Measurements from ENCODE around the gene FNDC10.

Gene FNDC10

DNA sequence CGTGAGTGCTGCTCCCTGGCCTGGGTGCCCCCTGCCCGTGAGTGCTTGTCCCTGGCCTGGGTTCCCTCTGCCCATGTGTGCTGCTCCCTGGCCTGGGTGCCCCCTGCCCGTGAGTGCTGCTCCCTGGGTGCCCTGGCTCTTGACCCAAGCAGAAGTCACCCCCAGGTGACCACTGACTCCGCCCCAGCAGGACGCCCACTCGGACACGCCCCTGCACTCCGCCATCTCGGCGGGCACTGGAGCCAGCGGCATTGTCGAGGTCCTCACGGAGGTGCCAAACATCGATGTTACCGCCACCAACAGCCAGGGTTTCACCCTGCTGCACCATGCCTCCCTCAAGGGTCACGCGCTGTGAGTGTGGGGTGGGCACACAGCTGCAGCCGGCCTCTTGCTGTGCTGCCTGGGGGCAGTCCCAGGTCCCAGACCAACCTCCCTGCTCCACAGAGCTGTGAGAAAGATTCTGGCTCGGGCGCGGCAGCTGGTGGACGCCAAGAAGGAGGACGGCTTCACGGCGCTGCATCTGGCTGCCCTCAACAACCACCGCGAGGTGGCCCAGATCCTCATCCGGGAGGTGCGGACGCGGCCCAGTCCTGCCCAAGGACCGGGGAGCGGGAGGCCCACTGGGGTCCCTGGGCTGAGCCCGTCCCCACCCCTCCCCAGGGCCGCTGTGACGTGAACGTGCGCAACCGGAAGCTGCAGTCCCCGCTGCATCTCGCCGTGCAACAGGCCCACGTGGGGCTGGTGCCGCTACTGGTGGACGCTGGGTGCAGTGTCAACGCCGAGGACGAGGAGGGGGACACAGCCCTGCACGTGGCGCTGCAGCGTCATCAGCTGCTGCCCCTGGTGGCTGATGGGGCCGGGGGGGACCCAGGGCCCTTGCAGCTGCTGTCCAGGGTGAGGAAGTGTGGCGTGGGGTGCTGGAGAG, 28.2 kb upstream of the FNDC10 start:
- FAIRE-seq, result no peak

- no peak for FAIRE-seq
These were observed 27.4 kb upstream of the FNDC10 start for GRCh38 chr1:1627261-1627828.

GRCh38 chr1:1626207-1627141, 26.5 kb upstream of the FNDC10 start:
- FAIRE-seq, result no peak

- no peak for FAIRE-seq
These were observed 25.9 kb upstream of the FNDC10 start for GRCh38 chr1:1625824-1626206.

DNA sequence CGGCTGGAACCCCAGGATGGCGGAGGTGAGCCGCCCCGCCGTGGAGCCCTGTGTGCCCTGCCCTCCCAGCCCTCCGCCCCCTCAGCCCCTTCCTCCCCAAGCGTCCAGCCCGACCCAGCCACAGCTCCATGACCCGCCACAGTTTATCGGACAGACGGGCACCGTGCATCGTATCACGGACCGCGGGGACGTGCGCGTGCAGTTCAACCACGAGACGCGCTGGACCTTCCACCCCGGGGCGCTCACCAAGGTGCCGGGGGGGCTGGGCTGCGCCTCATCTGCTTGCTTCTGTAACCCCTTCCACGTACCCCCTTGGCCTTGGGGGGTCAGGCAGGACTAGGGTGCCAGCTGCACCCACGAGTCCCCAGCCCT, 25.5 kb upstream of the FNDC10 start:
- no peak for FAIRE-seq

GRCh38 chr1:1624443-1625403, 24.8 kb upstream of the FNDC10 start:
- no peak for FAIRE-seq

DNA sequence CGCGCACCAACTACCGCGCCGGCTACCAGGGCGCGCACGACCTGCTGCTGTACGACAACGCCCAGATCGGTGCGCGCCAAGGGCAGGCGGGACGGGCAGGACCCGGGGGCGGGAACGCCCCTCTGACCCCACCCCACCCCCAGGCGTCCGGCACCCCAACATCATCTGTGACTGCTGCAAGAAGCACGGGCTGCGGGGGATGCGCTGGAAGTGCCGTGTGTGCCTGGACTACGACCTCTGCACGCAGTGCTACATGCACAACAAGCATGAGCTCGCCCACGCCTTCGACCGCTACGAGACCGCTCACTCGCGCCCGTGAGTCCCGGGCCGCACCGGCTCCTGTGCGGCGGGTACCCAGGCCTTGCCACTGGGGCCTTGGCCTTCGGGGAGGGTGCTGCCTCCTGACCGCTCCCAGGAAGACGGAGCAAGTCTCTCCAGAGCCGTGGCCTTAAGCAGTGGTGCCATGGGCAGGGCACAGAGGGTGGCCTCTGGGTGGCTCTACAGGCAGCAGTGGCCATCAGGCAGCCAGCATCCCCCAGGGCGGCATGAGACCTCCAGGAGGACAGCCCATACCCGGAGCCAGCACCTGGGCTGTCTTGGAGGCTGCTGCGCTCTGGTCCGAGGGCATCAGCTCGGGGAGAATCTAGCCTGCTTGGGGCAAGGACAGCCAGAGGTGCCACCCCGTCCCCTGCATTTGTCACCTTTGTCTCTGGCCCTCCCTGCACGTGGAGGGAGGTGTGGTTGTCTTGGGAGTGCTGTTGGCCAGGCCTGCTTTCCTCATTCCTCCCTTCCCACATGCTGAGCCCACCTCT, 23.9 kb upstream of the FNDC10 start:
- no peak for FAIRE-seq

DNA sequence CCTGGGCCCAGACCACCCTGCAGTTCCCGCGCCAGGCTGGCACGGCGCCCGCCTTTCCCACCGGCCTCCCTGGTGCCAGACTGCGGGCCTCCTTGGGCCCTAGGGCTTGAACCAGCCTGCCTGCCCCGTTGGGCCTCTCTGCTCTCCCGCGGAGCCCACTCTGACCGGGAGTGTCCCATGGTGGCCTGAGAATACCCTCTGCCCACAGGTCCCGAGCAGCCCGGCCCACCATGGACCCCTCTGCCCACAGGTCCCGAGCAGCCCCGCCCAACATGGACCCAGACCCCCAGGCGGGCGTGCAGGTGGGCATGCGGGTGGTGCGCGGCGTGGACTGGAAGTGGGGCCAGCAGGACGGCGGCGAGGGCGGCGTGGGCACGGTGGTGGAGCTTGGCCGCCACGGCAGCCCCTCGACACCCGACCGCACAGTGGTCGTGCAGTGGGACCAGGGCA, 23.3 kb upstream of the FNDC10 start:
- no peak for FAIRE-seq

GRCh38 chr1:1622788-1623094, 22.8 kb upstream of the FNDC10 start:
- FAIRE-seq, result no peak

GRCh38 chr1:1622010-1622787, 22.3 kb upstream of the FNDC10 start:
- no peak for FAIRE-seq

DNA sequence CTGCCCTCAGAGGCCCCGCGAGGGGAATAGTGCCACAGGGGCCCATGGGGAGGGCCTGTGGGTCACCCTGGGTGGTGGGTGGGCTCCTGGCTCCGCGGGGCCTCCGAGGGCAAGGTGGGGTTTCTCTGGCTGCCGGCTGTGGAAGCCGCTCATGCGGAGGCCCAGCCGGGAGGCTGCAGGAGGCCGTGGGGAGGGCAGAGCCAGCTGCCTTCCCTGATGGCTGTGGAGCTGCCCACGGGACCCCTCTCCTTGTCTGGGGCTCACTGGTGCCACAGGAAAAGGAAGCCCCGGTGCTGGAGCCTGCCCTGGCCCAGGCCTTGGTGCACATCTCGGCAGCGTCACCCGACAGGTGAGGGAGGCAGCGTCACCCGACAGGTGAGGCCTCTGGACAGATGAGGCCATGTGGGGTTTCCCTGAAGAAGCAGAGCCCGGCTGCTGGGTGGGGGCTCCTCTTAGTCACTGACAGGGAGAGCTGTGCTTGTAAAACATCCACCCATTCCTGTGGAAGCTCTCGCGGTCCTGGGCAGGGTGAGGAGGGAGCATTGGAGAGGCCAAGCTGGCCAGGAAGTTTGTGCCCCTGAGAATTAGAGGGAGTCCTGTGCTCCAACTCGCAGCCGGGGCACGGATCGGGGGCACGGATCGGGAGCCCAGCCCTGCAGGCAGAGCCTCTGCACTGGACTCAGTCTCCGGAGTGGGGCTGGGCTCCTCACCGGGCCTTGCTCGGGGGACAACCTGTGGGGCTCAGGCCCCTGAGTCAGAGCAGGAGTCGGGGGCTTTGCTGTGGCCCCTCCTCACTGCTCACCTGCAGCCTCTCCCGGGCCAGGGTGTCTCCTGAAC, 21.5 kb upstream of the FNDC10 start:
- no peak for FAIRE-seq

DNA sequence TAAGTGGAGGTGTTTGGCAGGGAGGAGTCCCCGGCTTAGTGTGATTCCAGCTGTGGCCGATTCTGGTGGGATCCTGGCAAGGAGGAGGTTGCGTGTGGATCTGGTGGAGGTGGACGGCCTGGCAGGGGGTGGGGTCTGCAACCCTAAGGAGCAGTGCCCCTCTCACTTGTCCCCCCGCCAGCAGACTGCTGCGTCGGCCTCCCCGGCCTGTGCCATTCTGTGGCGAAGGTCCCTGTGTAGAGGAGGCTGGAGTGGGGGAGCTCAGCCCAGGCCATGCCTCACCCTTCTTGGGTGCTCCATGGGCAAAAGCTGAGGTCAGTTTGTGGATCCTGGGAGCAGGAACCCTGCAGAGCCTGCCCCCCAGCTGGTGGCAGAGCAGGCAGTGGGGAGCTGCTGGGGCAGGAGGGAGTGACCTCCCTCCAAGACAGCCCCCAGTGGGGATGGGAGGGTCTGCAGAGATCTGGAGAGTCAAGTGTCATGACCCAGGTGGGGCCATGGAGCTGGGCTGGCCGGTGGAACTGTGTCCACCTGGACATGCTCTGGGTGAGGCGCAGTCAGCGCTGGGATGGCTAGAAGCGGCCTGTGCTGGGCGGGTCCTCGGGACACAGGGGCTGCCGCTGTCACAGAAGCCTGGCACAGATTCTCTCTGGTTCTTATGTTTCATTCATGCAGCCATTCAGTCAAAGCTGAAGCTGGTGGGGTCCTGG, 20.7 kb upstream of the FNDC10 start:
- no peak for FAIRE-seq

- no peak for FAIRE-seq
These were observed 20.0 kb upstream of the FNDC10 start for GRCh38 chr1:1619917-1620361.

DNA sequence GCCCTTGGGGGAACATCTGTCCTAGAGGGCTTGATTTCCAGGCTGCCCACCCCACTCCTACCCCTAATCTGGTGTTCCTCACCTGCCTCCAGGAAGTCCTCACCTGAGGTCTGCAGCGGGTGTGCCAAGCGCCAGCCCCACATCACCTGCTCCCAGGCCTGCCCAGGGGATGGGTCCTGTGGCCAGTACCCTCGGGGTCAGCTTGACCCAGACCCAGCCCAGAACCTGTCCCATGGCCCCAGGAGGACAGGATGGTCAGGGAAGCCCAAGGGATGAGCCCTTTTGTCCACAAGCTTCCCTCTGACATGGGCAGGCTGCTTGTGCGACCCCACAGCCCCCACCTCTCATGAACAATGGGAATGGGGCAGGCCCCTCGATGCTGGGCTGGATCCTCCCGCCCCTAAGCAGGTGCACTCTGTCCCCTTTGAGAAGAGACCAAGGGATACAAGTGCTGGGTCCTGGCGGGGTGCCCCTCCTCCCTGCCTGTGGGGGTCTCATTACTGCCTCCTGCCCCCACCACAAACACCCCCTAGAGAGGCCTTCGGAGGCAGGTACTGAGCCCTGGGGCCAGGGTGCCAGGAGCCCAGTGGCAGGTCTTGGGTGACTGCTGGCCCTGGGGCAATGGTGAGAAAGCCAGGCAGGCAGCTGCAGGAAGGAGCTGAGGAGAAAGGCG, 18.6 kb upstream of the FNDC10 start:
- no peak for FAIRE-seq

- FAIRE-seq, result no peak
These were observed 18.0 kb upstream of the FNDC10 start for GRCh38 chr1:1617925-1618324.

- no peak for FAIRE-seq
These were observed 17.6 kb upstream of the FNDC10 start for GRCh38 chr1:1617516-1617915.

DNA sequence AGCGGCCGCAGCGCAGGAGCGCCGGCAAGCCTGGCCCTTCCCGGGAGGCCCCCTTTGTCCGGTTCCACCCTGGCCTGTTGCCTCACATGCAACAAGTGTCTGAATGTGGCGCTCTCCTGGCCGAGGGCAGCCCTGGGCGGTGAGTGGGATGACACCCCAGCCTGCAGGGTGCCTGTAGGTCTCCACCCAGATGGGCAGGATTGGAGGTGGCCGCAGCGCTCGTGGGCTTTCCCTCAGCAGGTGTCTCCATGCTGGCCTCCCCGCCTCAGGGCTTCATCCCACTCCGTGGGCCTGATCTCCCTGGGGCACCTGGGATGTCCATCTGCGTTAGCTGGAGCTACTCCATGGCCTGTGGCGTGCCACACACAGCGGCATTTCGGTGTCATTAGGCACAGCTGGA, 16.9 kb upstream of the FNDC10 start:
- no peak for FAIRE-seq

GRCh38 chr1:1616045-1616790, 16.3 kb upstream of the FNDC10 start:
- no peak for FAIRE-seq

All from TTC549 (cell line).